ENCODE data around the gene TBL1XR1. TPM values are rescaled to one million over a fixed set of nuclear protein-coding genes. Genes with fewer than 3 reads are reported as not detected.

Gene TBL1XR1
- total and polyA plus RNA-seq, 2 of the 8 experiments (the other 6 are each of a cell fraction or from before 2014, with no cell fraction given) = 28.1 to 147 TPM

- H3K79me1 ChIP-seq (ENCODE audit: low read depth, low read length) = no peaks in the 10 kb centered on the region
- no peak overlapping the region for H3K23ac ChIP-seq (ENCODE audit: insufficient read length)
- no peaks in the 10 kb centered on the region for H3K23me2 ChIP-seq (ENCODE audit: low read depth, low read length)
- no peak overlapping the region for H3K4me2 ChIP-seq (ENCODE audit: insufficient read depth in 1 of 2, low read depth in 2 of 2, low read length in 2 of 2)
- no peak overlapping the region for H3K56ac ChIP-seq (replicated peaks; ENCODE audit: insufficient read length, low read depth, low read length)
- WGBS, 2 experiments (ENCODE audit: extremely low coverage in 1 of 2, insufficient coverage in 1 of 2, insufficient read length in 1 of 2, insufficient replicate concordance in 2 of 2, low coverage in 1 of 2, low lambda C conversion rate in 2 of 2, missing lambda C conversion rate in 1 of 2) = 90% methylated on average over 6 of the region's 6 CpGs; no CpG with 5 or more reads in 1 of the 2 experiments
- no peaks in the 10 kb centered on the region for H3K4me1 ChIP-seq (replicated peaks in 1 of 4; ENCODE audit: control insufficient read depth in 3 of 4, insufficient read depth in 4 of 4, low read length in 3 of 4)
- no peak overlapping the region for H4K5ac ChIP-seq (ENCODE audit: insufficient read length, low read depth, low read length)
- H3K79me2 ChIP-seq (ENCODE audit: control insufficient read depth in 1 of 2, insufficient read depth in 2 of 2, low read length in 2 of 2) = no peaks in the 10 kb centered on the region
- no peak overlapping the region for H2BK20ac ChIP-seq (ENCODE audit: low read length)
- H2BK120ac ChIP-seq (replicated peaks; ENCODE audit: low read depth, low read length) = no peak overlapping the region
- no peak overlapping the region for H3K9ac ChIP-seq (replicated peaks in 1 of 4; ENCODE audit: extremely low read depth in 1 of 4, low read depth in 3 of 4, low read length in 3 of 4)
- no peak for DNase-seq (ENCODE audit: low read depth in 1 of 2, low spot score in 2 of 2)
- H2AK5ac ChIP-seq (ENCODE audit: low read depth, low read length) = no peak overlapping the region
- peaks cover 8 to 11% of the 10 kb centered on the region in 2 experiments; a peak in 3 of 4 replicates for H3K9me3 ChIP-seq (ENCODE audit: insufficient read depth in 2 of 2, low read depth in 1 of 2, low read length in 1 of 2)
- H3K27me3 ChIP-seq (replicated peaks in 1 of 4; ENCODE audit: control insufficient read depth in 3 of 4, extremely low read depth in 1 of 4, insufficient read depth in 3 of 4, low read length in 3 of 4) = no peaks in the 10 kb centered on the region
- no peak overlapping the region for H4K91ac ChIP-seq (replicated peaks; ENCODE audit: insufficient read length, low read length)
- CTCF ChIA-PET (ENCODE audit: partially characterized antibody) = interaction anchor here (0.5 kb wide), 1 partner anchor 131 kb away, joined by 7 read pairs; no protein-coding TSS in a partner anchor
- H2AFZ ChIP-seq (ENCODE audit: low read length) = no peak overlapping the region
- TF ChIP-seq SUZ12 (IDR thresholded peaks at IDR 0.05; ENCODE audit: low read length) = no peak
- TF ChIP-seq SP1 (IDR thresholded peaks at IDR 0.05; ENCODE audit: low read depth, low read length) = no peak
- no peak for TF ChIP-seq CBX5 (IDR thresholded peaks at IDR 0.05; ENCODE audit: low read depth, low read length)
- no peak for TF ChIP-seq SRF (IDR thresholded peaks at IDR 0.05; ENCODE audit: low read depth, low read length)
- no peak for TF ChIP-seq RBBP5 (IDR thresholded peaks at IDR 0.05; ENCODE audit: borderline replicate concordance, low read depth, low read length)
- TF ChIP-seq JUN (IDR thresholded peaks at IDR 0.05; ENCODE audit: low read depth, low read length) = no peak
- no peak for TF ChIP-seq ZNF274 (IDR thresholded peaks at IDR 0.05; ENCODE audit: borderline replicate concordance, extremely low read depth, low read length)
- TF ChIP-seq RXRA (IDR thresholded peaks at IDR 0.05; ENCODE audit: insufficient read depth, low read depth, low read length) = no peak
- no peak for TF ChIP-seq EGR1 (IDR thresholded peaks at IDR 0.05; ENCODE audit: borderline replicate concordance, low read depth, low read length)
- TF ChIP-seq KDM4A (IDR thresholded peaks at IDR 0.05; ENCODE audit: low read depth, low read length, severe bottlenecking) = no peak
- TF ChIP-seq E2F6 (IDR thresholded peaks at IDR 0.05) = no peak
- TF ChIP-seq RFX5 (IDR thresholded peaks at IDR 0.05; ENCODE audit: borderline replicate concordance, low read depth, low read length) = no peak
- no peak for TF ChIP-seq CEBPB (IDR thresholded peaks at IDR 0.05; ENCODE audit: low read depth, low read length)
- H3K4me3 ChIP-seq (ENCODE audit: extremely low read depth in 1 of 4, insufficient read depth in 2 of 4, low read depth in 3 of 4, low read length in 4 of 4) = no peak overlapping the region
- no peaks in the 10 kb centered on the region for H4K20me1 ChIP-seq (replicated peaks in 1 of 2; ENCODE audit: control insufficient read depth in 1 of 2, insufficient read depth in 2 of 2, low read length in 2 of 2)
- H2BK12ac ChIP-seq (ENCODE audit: low read depth, low read length) = no peak overlapping the region
- no peak for FAIRE-seq
- peaks cover 0 to 8% (median 0%) of the 10 kb centered on the region in 4 experiments; a peak in 2 of 8 replicates for H3K36me3 ChIP-seq (ENCODE audit: control insufficient read depth in 2 of 4, insufficient read depth in 4 of 4, low read length in 3 of 4)
- H2BK5ac ChIP-seq (ENCODE audit: low read depth, low read length) = no peak overlapping the region
- POLR2A ChIA-PET (ENCODE audit: partially characterized antibody) = no interaction called here
- H3K18ac ChIP-seq (ENCODE audit: extremely low read depth, low read length) = no peak overlapping the region
- no peak overlapping the region for H3K4ac ChIP-seq (replicated peaks; ENCODE audit: insufficient read length, low read depth, low read length)
- H2BK15ac ChIP-seq (ENCODE audit: low read length) = no peak overlapping the region
- H3K27ac ChIP-seq (ENCODE audit: low read depth, low read length) = no peak overlapping the region
- H4K8ac ChIP-seq (ENCODE audit: extremely low read depth, insufficient read depth, low read length) = no peak overlapping the region
- H3K14ac ChIP-seq (ENCODE audit: insufficient read length) = no peak overlapping the region
These were observed 10.9 kb upstream of the TBL1XR1 start for GRCh38 chr3:177208223-177208622.

Measured in H1 (cell line).